ENCODE measurements around the gene HPSE2. TPM values are rescaled to one million over a fixed set of nuclear protein-coding genes. Genes with fewer than 3 reads are reported as not detected.

HPSE2 gene
- total and polyA plus RNA-seq, 2 experiments from 2014 or later: 0.10 to 0.24 TPM

- Mint-ChIP-seq H3K4me3 (peak overlapping the region; percentile 75), H3K9me3 (no peaks in the 10 kb centered on the region), H3K27me3 (ENCODE audit: insufficient read depth, low read depth, poor library complexity) (peaks cover 80% of the 10 kb centered on the region), H3K27ac (no peak overlapping the region), H3K4me1 (peaks cover 36% of the 10 kb centered on the region; the same call in 2 of the 3 replicates), H3K36me3 (ENCODE audit: low read depth) (no peaks in the 10 kb centered on the region)
- Histone ChIP-seq H2AFZ (peak overlapping the region; percentile 98), H3K27me3 (ENCODE audit: insufficient read depth) (peaks cover 97% of the 10 kb centered on the region), H4K20me1 (replicated peaks; ENCODE audit: insufficient read depth) (no peaks in the 10 kb centered on the region), H3K4me1 (ENCODE audit: insufficient read depth) (peaks cover 41% of the 10 kb centered on the region), H3K36me3 (ENCODE audit: insufficient read depth) (no peaks in the 10 kb centered on the region), H3K4me3 (peak overlapping the region; percentile 75), H3K9me2 (ENCODE audit: insufficient read depth) (no peaks in the 10 kb centered on the region), H3F3A (replicated peaks; ENCODE audit: low read depth) (peaks cover 14% of the 10 kb centered on the region), H3K4me2 (peak overlapping the region; percentile 82), H3K79me2 (replicated peaks; ENCODE audit: insufficient read depth) (no peaks in the 10 kb centered on the region), H3K27ac (ENCODE audit: low read depth) (no peak overlapping the region)
- ATAC-seq (peak; percentile 51), DNase-seq (ENCODE audit: low spot score) (peak; percentile 73)
- TF ChIP-seq ZNF331 (CRISPR knock-in tag; IDR thresholded peaks at IDR 0.05; ENCODE audit: low read depth): no peak
- no peak for TF ChIP-seq POLR2AphosphoS5 (IDR thresholded peaks at IDR 0.05; ENCODE audit: low read depth)
- no peak for TF ChIP-seq NANOG (IDR thresholded peaks at IDR 0.05; ENCODE audit: borderline replicate concordance)
- TF ChIP-seq ZNF114 (CRISPR knock-in tag; IDR thresholded peaks at IDR 0.05): no peak
- TF ChIP-seq STAT1 (IDR thresholded peaks at IDR 0.05; ENCODE audit: unreplicated experiment): no peak
- no peak for TF ChIP-seq EZH2 (IDR thresholded peaks at IDR 0.05; ENCODE audit: low read depth, unreplicated experiment)
Measured at GRCh38 chr10:99232360-99232999, 3.2 kb downstream of the HPSE2 start.

GRCh38 chr10:99224766-99225165 is 10.9 kb downstream of the HPSE2 start:
- Histone ChIP-seq H3K36me3 (ENCODE audit: insufficient read depth) (no peaks in the 10 kb centered on the region), H3K9me2 (ENCODE audit: insufficient read depth) (no peaks in the 10 kb centered on the region), H3K4me2 (no peak overlapping the region), H3K4me3 (no peak overlapping the region), H2AFZ (no peak overlapping the region), H3K4me1 (ENCODE audit: insufficient read depth) (no peaks in the 10 kb centered on the region), H3F3A (replicated peaks; ENCODE audit: low read depth) (no peaks in the 10 kb centered on the region), H3K27ac (ENCODE audit: low read depth) (no peak overlapping the region), H3K27me3 (ENCODE audit: insufficient read depth) (peaks cover 19% of the 10 kb centered on the region), H3K79me2 (replicated peaks; ENCODE audit: insufficient read depth) (no peaks in the 10 kb centered on the region), H4K20me1 (replicated peaks; ENCODE audit: insufficient read depth) (no peaks in the 10 kb centered on the region)
- Mint-ChIP-seq H3K27ac (no peak overlapping the region), H3K36me3 (ENCODE audit: low read depth) (no peaks in the 10 kb centered on the region), H3K27me3 (ENCODE audit: insufficient read depth, low read depth, poor library complexity) (peaks cover 5% of the 10 kb centered on the region), H3K4me1 (peaks cover 4% of the 10 kb centered on the region), H3K4me3 (no peak overlapping the region), H3K9me3 (no peaks in the 10 kb centered on the region)
- DNase-seq (ENCODE audit: low spot score): no peak
- ATAC-seq: no peak
- TF ChIP-seq JUNB (IDR thresholded peaks at IDR 0.05; ENCODE audit: unreplicated experiment): no peak
- no peak for TF ChIP-seq ZNF114 (CRISPR knock-in tag; IDR thresholded peaks at IDR 0.05)
- TF ChIP-seq EZH2phosphoT487 (IDR thresholded peaks at IDR 0.05; ENCODE audit: unreplicated experiment): no peak
- no peak for TF ChIP-seq ETS1 (IDR thresholded peaks at IDR 0.05)
- no peak for TF ChIP-seq ZNF462 (CRISPR knock-in tag; IDR thresholded peaks at IDR 0.05)
- no peak for TF ChIP-seq EZH2 (IDR thresholded peaks at IDR 0.05; ENCODE audit: low read depth, unreplicated experiment)
- no peak for TF ChIP-seq ZNF331 (CRISPR knock-in tag; IDR thresholded peaks at IDR 0.05; ENCODE audit: low read depth)
- no peak for TF ChIP-seq NANOG (IDR thresholded peaks at IDR 0.05; ENCODE audit: borderline replicate concordance)
- TF ChIP-seq POLR2AphosphoS5 (IDR thresholded peaks at IDR 0.05; ENCODE audit: low read depth): no peak
- no peak for TF ChIP-seq CTCF (conservative IDR thresholded peaks at IDR 0.05; ENCODE audit: low read depth in 2 of 2)
- no peak for TF ChIP-seq STAT1 (IDR thresholded peaks at IDR 0.05; ENCODE audit: unreplicated experiment)
- TF ChIP-seq CREB1 (CRISPR knock-in tag; IDR thresholded peaks at IDR 0.05; ENCODE audit: low read depth): no peak

Measured in GM23338 (cell line).